Activated CD4-positive, alpha-beta T cell treated with anti-CD3 and anti-CD28 coated beads, Interleukin-2, amount 50 U/mL, for 4 hours (primary cell): ENCODE data around the gene WBP1L.

ENCODE experiments used
- DNase-seq, 2 experiments: peaks; one replicate each; pipeline ENCODE4 v3.0.0-alpha.2; 2020

The WBP1L gene

DNA sequence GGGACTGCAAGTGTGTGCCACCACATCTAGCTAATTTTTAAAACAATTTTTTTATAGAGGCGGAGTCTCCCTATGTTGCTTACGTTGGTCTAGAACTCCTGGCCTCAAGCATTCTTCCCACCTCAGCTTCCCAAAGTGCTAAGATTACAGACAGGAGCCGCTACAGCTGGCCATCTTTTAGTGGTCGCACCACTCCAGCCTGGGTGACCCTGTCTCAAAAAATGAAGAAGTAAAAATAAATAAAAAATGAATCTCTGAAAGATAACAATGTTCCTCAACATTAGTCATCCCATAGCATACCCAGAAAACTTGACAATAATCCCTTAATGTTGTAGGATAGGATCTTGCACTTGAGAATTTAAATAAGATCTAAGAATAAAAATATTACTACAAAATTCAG is 18.2 kb downstream of the WBP1L start:
- no peak for DNase-seq

DNA sequence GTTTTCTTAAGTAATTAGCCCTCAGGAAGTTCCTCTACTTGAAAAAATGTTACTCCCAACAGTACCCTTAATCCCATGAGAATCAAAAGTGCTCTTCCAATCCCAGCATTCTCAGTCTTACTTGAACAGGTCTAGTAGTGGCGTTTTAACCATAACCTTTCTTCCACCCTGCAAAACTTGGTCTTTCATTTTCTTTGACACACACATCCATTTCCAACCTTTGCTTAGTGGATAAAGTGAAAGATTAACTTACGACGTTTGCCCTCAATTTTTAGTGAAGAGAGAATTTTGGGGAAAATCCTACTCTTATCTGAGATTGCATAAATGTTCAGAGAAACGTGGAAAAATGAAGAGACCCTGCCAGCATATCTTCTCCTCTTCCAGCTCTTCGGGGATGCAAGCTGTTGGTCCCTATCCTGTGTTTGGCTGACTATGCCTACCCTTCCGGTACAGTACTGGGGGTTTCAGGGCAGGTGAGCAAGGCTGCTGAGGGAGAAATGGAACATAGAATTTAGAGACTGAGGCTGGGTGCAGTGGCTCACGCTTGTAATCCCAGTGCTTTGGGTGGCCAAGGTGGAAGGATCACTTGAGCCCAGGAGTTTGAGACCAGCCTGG is 18.8 kb downstream of the WBP1L start:
- DNase-seq = no peak

GRCh38 chr10:102763037-102763607 is 19.4 kb downstream of the WBP1L start:
- DNase-seq = no peak

DNA sequence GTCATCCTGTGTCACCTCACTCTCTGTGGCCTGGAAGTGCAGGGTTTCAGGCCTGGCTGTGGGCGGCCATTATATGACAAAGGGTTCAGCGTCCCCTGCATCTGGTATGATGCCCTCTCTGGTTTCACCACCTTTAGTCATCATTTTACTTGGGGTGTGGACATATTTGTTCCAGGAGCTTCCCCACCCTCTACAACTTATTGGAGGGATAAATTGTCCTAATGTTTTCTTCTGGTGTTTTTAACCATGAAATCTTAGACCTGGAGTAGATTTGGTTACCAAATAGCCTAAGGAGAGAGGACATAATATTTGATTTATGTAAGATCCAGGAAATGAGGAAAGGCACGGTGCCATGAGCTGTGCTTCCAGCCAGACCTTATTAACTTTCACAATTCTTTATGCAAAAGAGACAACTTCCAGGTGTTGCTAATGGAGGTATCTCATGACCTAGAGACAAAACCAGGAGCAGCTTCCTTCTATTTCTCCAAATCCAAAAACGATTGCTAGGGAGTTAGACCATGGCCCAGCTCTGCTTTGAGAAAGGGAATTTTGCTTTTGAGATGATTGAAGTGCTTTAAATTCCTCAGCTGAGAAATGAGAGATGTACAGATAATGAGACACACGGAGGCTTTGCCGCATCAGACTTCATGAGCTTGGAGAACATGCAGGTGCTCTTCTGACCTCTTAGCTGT is 20.9 kb downstream of the WBP1L start:
- DNase-seq = no peak

DNA sequence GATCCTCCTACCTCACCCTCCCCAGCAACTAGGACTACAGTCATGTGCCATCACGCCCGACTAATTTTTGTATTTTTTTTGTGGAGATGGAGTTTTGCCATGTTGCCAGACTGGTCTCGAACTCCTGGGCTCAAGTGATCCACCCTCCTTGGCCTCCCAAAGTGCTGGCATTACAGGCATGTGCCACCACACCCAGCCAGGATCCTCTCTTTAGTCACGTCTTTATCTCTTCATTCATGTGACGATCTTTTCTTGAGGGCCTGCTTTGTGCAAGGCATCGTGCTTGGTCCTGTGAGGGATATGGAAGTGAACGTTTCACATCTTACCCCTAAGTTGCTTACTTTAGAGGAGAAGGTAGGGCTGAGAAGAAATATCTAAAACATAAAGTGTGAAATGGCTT is 21.6 kb downstream of the WBP1L start:
- no peak for DNase-seq

GRCh38 chr10:102767428-102768160 is 23.8 kb downstream of the WBP1L start:
- no peak for DNase-seq

GRCh38 chr10:102769375-102770107 is 25.8 kb downstream of the WBP1L start:
- DNase-seq = no peak

DNA sequence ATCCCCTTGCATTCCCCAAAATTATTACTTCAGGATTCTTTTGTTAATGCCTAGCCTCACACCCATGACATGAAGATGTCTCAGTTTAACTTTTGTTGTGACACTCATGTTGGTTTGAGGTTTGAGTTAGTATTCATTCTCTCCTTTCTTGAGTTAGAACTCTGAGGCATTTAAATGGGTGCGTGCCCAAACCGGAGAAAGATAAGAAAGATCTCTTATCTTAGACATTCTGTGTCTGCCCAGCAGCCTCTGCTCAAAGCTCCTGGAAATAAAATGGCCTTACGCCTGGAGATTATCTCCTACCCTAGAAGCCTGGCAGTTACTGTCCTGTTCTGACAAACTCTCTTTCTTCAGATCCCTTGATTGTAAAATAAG is 26.3 kb downstream of the WBP1L start:
- DNase-seq = no peak

GRCh38 chr10:102770792-102771191 is 27.0 kb downstream of the WBP1L start:
- DNase-seq = no peak

- no peak for DNase-seq
Measured at GRCh38 chr10:102773320-102773719, 29.6 kb downstream of the WBP1L start.

DNA sequence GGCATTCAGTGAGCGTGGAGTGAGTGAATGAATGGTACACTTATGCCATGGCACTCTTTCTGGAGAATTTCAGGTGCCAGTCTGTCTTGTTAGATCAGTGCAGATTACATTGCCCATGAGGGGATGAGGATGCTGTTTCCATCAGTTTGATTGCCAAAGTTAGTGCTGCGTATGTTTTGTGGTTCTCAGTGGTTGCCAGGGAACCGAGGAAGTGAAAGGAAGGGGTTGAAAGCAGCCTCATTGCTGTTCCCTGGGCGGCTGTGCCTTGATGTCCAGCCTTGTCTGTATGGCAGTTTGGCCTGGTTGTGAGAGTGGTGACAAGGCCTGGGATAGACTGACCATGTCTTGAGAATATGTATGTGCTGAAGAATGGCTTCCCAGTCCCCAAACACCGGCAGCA is 30.2 kb downstream of the WBP1L start:
- DNase-seq = no peak

DNA sequence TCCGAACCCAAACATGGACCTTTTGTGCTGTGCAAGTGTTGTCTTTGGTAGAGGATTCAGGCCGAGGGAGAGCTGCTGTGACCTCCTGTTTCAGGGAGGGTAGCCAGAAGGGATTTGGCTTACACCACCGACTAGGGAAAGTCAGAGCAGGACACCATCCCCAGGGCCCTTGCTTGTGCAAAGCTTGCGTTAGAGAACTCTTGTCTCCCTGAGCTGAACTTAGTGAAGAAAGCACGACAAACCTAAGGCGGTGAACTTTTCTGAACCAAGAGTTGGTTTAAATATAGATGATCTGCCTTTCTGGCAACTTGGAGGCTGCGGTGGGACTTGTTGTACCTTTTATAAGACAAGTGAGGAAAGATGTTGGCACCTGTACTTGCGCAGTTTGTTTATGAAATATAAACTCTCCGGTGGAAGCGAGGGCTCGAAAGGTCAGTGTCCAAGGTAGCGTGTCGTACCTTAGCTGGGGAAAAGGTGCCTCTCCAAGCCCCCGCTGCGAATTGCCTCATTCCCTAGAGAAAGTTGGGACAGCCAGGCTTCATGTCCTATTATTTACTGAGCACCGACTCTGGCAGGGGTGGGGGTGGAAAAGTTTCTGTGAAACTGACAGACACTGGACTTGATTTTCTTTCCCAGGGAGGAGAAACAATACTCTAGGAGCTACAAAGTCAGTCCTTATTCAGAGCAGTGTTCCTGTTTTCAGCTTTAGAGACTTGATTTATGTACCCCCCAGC is 31.6 kb downstream of the WBP1L start:
- no peak for DNase-seq

DNA sequence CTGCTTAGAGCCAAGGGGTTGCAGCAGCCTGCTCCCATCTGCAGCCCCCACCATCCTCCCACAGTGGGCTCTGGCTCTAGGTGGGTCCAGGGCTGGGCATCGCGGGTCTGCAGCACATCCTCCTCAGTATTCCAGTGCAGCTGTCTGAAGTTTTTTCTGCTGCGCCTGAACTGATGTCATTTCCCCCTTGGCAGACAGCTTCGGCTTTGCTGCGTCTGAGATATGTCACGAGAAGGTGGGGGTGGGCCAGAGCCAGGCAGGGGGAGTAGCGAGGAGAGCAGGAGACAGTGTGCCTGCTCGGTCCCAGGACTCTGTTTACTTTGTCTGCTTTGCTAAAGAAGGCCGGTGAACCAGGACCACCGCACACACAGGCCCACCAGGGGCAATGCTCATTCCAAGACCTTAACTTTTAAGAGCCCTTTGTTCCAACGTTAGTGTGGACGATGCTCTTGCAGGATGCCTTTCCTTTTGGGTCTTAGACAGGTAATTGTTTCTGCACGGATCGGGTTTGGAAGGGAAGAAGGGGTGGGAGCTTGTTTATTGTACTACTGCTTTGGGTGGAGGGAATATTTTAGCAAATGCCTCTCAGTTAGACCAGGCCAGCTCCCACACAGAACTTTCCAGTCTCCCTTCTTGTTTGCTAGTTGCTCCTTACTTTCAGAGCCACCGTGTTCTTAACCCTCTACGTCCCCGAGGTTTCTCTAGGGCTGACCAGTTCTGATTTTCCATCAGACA is 32.4 kb downstream of the WBP1L start:
- no peak for DNase-seq

GRCh38 chr10:102776779-102777456 is 33.2 kb downstream of the WBP1L start:
- no peak for DNase-seq

GRCh38 chr10:102777711-102778453 is 34.1 kb downstream of the WBP1L start:
- no peak for DNase-seq

DNA sequence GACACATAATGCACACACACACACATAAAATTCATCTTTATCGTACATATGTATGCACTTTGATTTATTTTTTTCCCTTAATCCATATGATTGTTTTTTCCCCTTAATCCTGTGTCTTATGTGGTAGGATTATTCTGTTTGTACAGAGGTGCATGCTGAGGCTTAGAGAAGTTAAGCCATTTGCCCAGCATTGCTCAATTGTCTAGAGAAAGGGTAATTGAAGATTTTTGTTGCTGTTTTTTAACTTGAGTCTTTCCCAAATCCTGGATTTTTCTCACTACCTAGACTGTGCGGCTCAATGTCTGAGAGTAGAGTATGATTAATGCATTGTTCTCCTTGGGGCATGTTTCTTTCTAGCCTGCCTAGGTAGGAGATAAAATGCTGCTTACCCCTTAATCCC is 35.0 kb downstream of the WBP1L start:
- no peak for DNase-seq

- no peak for DNase-seq
Measured at GRCh38 chr10:102779680-102780526, 36.2 kb downstream of the WBP1L start.

DNA sequence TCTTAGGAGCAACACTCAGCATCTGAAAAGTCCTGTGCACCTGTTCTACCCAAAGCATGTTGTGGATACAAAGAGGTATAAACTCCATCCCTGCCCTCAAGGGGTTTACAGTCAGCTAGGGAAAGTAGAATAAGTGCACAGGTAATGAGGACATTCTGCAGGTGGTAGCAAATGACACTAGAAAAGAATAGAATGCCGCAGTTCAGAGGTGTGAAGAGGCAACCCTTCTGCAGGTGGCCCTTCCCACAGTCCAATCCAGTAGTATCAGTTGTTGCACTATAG is 36.7 kb downstream of the WBP1L start:
- no peak for DNase-seq

GRCh38 chr10:102781090-102781920 is 37.6 kb downstream of the WBP1L start:
- DNase-seq = no peak
